Mucosa of descending colon (tissue), 3 donors: ENCODE data around the gene PDE10A. TPM values are rescaled to one million over a fixed set of nuclear protein-coding genes. Genes with fewer than 3 reads are reported as not detected.
"Not testable (repeated sequence)": the region's sequence is repeated elsewhere in the genome, so short reads cannot be mapped to it uniquely, and the experiment has no call there.

ENCODE experiments used
- ATAC-seq: fragments of 200-7000 bp; cut with Tn5 transposase; one replicate; pipeline ENCODE4 v1.9.1; 2020; ENCODE audit warnings: mild to moderate bottlenecking, moderate library complexity
- DNase-seq, 3 donors: peaks; one replicate each; pipeline ENCODE4 v3.0.0-alpha.2; 2020
- H3K36me3 ChIP-seq: fragments of 200-600 bp; one replicate; pipeline ENCODE4 v1.8.0; 2021; ENCODE audit warnings: low read depth, mild to moderate bottlenecking
- H3K4me1 ChIP-seq: fragments of 200-600 bp; one replicate; pipeline ENCODE4 v1.8.0; 2021; ENCODE audit warnings: low read depth, mild to moderate bottlenecking
- H3K4me3 ChIP-seq: fragments of 200-600 bp; one replicate; pipeline ENCODE4 v1.8.0; 2021; ENCODE audit warnings: mild to moderate bottlenecking
- H3K9me3 ChIP-seq: fragments of 200-600 bp; one replicate; pipeline ENCODE4 v1.8.0; 2021; ENCODE audit warnings: mild to moderate bottlenecking
- CTCF ChIP-seq: fragments of 200-600 bp; IDR thresholded peaks from one replicate; pipeline ENCODE4 v1.8.0; 2022; ENCODE audit warnings: antibody characterized with exemption, mild to moderate bottlenecking
- intact Hi-C, 2 donors: fragments of 100-400 bp; cut with DNase I in 1 of 2; cut with micrococcal nuclease in 1 of 2; formaldehyde crosslinking; loops; one replicate each; pipeline versions ENCODE4 v1.11.0 to v1.11.1; 2022; cut with DNase I, micrococcal nuclease
- total RNA-seq, 3 donors: library from RNA; stranded (reverse); fragmentation: NEBNext Ultra II Directional in 2 of 3; extraction: Animal tissue kit (Norgen Biotek cat#: 25700) in 2 of 3; gene quantifications; one replicate each; pipeline versions ENCODE4 v1.2.1 to v1.2.4, GENCODE V29; 2021 to 2023
- donor health status: DM: no; HTN: no; CAD: no; lungs with moderate emphysema.
- donor health status: DM: no; HTN: no; CAD: no.
- donor health status: DM: no; HTN: yes; CAD: no.

Gene PDE10A
- total RNA-seq, 3 donors from 2014 or later: 1.7 to 18.0 (median 1.7) TPM

DNA sequence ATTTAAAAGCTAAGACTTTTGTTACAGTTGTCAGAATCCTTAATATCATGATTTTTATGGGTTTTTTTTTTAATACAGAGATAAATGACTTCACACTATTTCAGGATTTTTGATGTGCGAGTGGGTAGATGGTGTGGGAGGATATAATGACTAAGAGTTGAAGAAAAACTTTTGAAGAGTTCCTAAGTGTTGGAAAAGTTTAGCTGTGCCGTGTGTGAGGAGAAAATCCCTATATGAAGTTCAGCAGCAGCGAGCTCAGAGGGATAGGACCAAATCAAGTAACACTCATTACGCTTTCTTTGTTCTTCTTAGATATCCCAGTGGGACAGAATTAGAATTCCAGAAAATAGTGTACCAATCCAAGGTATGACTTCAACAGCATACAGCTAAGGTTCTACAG is 34.1 kb downstream of the PDE10A start:
- Histone ChIP-seq H3K36me3 (no peaks in the 10 kb centered on the region), H3K9me3 (no peaks in the 10 kb centered on the region), H3K4me3 (no peak overlapping the region), H3K4me1 (no peaks in the 10 kb centered on the region)
- ATAC-seq (no peak), DNase-seq (no peak)
- TF ChIP-seq CTCF: no peak
- intact Hi-C loops: no loop called here

GRCh38 chr6:165627366-165627765 is 35.7 kb downstream of the PDE10A start:
- DNase-seq (no peak), ATAC-seq (no peak)
- H3K4me3 ChIP-seq: no peak overlapping the region
- no peaks in the 10 kb centered on the region for H3K36me3 ChIP-seq
- no peaks in the 10 kb centered on the region for H3K9me3 ChIP-seq
- intact Hi-C loops: no loop called here
- H3K4me1 ChIP-seq: no peaks in the 10 kb centered on the region
- no peak for TF ChIP-seq CTCF

DNA sequence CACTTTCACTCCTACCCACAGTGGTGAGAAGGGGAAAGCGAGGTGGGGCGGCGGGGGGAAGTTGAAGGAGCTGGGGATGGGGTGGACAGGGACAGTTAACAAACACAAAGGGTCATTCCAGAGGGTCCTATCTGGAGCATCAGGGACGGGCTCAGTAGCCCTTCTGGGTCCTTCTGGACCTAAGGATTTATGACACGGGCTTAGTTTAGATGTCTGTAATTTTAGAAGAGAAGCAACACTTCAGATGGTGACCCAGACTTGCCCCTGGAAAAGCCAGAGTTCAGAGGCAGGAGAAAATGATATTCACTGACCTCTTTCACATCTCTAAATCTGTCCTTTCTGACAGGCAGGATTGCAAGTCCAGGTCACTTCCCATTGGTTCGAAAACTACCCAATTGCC is 36.3 kb downstream of the PDE10A start:
- intact Hi-C loops: no loop called here
- Histone ChIP-seq H3K36me3 (no peaks in the 10 kb centered on the region), H3K4me1 (no peaks in the 10 kb centered on the region), H3K9me3 (no peaks in the 10 kb centered on the region), H3K4me3 (no peak overlapping the region)
- DNase-seq (no peak), ATAC-seq (no peak)
- no peak for TF ChIP-seq CTCF

DNA sequence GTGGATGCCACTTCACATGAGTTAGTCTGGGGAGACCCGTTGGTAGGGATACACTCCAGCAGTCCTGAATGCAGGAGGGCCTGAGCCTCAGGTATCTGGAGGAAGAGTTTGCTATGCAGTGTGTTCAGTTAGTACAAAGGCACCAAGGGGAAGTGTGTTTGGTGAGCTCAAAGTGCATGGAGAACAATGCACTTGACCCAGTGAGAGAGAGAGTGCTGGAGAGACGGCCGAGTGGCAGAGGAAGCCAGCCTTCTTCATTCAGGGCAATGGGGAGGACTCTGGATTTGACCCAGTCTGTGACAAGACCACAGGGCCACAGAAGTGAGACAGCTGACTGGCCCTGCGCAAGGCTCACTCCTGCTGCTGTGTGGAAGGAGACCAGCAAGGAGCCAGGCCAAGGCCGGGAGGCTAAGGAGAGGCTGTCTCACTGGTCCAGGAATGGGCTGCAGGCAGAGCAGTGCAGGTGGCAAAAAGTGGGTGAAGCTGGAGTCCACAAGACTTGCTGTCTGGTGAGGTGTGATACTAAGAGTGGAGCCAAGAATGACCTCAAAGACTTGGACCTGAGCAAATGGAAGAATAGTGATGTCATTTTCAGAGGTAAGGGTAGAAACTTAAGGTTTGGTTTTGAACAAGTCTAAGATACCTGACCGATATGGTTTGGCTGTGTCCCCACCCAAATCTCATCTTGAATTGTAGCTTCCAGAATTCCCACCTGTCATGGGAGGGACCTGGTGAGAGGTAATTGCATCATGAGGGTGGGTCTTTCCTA is 38.0 kb downstream of the PDE10A start:
- H3K9me3 ChIP-seq: no peaks in the 10 kb centered on the region
- no peak overlapping the region for H3K4me3 ChIP-seq
- intact Hi-C loops: no loop called here
- ATAC-seq (no peak), DNase-seq (no peak)
- TF ChIP-seq CTCF: no peak
- no peaks in the 10 kb centered on the region for H3K36me3 ChIP-seq
- H3K4me1 ChIP-seq: no peaks in the 10 kb centered on the region

- TF ChIP-seq CTCF: no peak
- Histone ChIP-seq H3K4me3 (no peak overlapping the region), H3K9me3 (no peaks in the 10 kb centered on the region), H3K4me1 (no peaks in the 10 kb centered on the region), H3K36me3 (no peaks in the 10 kb centered on the region)
- ATAC-seq: no peak
- intact Hi-C loops: no loop called here
- no peak for DNase-seq
Measured at GRCh38 chr6:165621940-165622339, 41.1 kb downstream of the PDE10A start.

DNA sequence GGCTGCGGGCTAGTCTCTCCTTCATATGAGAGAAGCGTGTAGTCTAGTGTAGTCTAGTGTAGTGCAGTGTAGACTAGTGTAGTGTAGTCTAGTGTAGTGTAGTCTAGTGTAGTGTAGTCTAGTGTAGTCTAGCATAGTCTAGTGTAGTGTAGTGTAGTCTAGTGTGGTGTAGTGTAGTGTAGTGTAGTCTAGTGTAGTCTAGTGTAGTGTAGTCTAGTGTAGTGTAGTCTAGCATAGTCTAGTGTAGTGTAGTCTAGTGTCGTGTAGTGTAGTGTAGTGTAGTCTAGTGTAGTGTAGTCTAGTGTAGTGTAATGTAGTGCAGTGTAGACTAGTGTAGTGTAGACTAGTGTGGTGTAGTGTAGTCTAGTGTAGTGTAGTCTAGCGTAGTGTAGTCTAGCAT is 44.1 kb downstream of the PDE10A start:
- H3K9me3 ChIP-seq, intact Hi-C loops, H3K4me1 ChIP-seq, ATAC-seq, H3K4me3 ChIP-seq, H3K36me3 ChIP-seq, DNase-seq: not testable (repeated sequence)
